Left forelimb (tissue), 1 donor: Measurements from ENCODE around the gene SEC14L5.
"Not testable (repeated sequence)": the region's sequence is repeated elsewhere in the genome, so short reads cannot be mapped to it uniquely, and the experiment has no call there.

Experiments used
- DNase-seq: peaks from one replicate; pipeline ENCODE4 v3.0.0-alpha.2; 2018; ENCODE audit warnings: low spot score

Gene SEC14L5

GRCh38 chr16:4951583-4951982, 6.5 kb upstream of the SEC14L5 start:
- not testable (repeated sequence) for DNase-seq

- DNase-seq = no peak
Observed at GRCh38 chr16:4954714-4955113, 3.4 kb upstream of the SEC14L5 start.

- DNase-seq = no peak
Observed at GRCh38 chr16:4957420-4957719, 760 bp upstream of the SEC14L5 start.

GRCh38 chr16:4958510-4959438, 644 bp downstream of the SEC14L5 start:
- no peak for DNase-seq

GRCh38 chr16:4960579-4960978, 2.4 kb downstream of the SEC14L5 start:
- DNase-seq = no peak

- DNase-seq = no peak
Observed at GRCh38 chr16:4962716-4963115, 4.6 kb downstream of the SEC14L5 start.

DNA sequence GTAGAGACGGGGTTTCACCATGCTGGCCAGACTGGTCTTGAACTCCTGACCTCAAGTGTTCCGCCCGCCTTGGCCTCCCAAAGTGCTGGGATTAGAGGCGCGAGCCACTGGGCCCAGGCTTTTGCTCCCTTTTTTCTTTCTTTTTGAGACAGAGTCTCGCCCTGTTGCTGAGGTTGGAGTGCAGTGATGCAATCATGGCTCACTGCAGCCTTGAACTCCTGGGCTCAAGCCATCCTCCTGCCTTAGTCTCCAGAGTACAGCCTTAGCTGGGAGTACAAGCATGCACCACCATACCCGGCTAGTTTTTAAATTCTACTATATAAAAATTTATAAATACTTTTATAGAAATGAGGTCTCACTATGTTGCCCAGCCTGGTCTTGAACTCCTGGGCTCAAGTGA, 5.4 kb downstream of the SEC14L5 start:
- not testable (repeated sequence) for DNase-seq

GRCh38 chr16:4966736-4967453, 8.8 kb downstream of the SEC14L5 start:
- no peak for DNase-seq

GRCh38 chr16:4968278-4968677, 10.1 kb downstream of the SEC14L5 start:
- not testable (repeated sequence) for DNase-seq

GRCh38 chr16:4968879-4969483, 10.9 kb downstream of the SEC14L5 start:
- no peak for DNase-seq

DNA sequence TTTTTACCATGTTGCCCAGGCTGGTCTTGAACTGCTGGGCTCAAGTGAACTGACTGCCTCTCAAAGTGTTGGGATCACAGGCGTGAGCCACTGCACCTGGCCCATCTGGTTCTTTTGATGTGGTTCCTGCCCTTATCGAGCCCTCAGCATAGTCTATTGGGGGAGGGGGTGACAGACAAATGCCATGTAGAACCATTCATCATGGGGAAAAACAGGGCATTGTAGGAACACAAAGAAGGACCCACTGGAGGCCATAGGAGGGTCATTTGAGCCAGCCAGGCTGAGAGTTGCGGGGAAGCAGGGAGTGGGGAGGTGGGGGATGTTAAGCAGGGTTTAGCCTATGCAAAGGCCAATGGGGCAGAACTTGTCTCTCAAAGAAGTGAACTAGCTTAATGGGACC, 11.9 kb downstream of the SEC14L5 start:
- no peak for DNase-seq

GRCh38 chr16:4972938-4973587, 14.9 kb downstream of the SEC14L5 start:
- DNase-seq = no peak

GRCh38 chr16:4976079-4976478, 17.9 kb downstream of the SEC14L5 start:
- DNase-seq = no peak

DNA sequence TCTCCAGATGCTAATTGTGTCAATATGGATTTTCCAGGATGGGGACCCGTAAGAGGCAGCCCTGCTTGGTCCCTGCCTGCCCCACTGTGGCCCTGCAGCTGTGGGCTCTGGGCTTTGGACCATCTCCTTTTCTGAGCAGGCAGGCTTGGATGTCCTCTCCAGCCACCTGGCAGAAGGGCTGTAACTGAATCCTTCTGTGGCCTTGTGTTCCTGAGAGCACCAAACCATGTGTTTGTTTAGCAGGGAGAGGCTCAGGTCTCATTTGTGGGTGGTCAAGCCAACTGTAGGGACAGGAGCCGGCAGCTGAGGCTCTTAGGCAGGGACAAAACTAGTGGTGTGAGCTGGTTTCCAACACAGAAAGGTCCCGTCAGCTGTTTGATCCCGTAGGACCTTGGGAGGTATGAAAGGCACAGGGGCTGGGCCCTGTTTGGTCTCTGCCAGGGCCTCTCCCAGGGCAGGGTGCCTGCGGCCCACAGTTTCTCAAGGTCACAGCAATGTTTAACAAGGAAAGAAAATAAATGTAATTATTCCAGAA, 18.5 kb downstream of the SEC14L5 start:
- DNase-seq = no peak

DNA sequence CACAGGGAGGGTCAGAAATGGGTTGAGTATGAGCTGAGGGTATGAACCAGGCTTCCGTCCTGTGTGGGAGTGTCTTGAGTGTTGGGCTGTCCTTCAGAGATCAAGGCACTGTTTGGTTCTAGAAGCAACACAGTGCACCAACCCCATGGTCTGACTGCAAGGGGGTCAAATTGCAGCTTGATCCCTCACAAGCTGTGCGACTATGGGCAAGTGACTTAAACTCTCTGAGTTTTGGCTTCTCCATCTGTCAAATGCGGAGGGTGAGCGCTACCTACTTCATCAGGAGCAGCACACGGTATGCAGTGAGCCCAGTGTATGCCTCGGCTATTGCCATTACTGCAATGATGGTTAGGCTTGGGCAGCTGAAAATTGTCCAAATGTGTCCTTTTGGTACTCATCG, 21.0 kb downstream of the SEC14L5 start:
- DNase-seq = no peak

DNA sequence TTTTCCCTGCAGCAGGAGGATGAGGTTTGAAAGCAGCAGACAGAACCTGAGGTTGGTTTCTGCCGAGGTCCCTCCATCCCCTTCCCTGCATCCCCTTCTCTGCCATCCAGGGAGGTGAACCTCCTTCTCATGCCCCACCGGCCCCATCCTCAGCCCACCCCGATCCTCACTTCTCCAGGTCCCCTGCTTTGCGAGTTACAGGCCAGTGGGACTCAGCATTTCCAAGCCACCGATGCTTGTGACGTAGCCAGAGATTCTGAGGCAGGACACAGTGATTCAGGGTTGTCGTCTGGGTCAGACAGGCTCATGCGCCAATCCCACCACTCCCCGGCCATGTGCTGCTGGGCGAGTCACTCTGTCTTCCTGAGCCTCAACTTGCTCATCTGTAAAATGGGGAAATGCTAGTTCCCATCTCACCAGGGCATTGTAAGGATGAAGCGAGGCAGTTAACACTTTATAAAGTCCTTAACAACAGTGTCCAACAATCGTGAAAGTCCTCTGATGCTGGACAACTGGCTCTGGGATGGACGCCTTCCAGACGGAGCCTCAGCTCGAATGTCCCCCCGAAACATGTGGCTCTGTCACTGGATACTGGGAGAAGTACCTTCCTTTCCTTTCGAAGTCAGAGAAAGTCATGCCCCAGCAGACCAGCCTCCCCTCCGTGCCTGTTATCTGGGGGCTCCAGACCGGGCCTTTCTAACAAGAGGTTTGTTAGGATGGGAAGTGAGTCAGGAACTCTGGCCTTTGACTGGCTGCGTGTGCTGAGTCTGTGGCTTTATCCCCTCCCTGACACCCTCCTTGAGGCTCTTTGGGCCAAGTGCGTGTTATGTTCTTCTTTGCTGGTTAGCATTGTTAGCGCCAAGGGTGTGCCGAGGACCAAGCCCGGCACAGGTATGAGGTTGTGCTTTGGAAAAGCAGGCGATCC, 21.9 kb downstream of the SEC14L5 start:
- DNase-seq = no peak

DNA sequence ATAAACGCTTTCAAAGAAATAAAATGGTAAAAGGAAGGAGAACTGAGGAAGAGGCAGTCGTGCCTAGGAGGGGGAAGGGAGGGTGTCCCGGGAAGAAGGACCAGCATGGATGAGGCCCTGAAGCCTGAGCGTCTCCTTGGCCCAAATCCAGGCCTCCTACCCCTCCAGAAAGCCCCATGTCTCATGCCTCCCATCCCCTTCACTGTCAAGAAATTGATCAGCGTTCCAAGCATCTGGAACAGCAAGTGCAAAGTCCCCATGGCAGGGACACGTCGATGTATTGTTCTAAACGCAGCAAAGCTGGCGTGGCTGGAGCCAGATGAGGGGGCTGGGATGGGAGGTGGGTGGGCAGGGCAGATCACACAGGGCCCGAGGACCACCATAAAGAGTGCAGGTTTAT, 22.6 kb downstream of the SEC14L5 start:
- DNase-seq = no peak

- no peak for DNase-seq
Observed at GRCh38 chr16:4981473-4981872, 23.3 kb downstream of the SEC14L5 start.

- no peak for DNase-seq
Observed at GRCh38 chr16:4982056-4982867, 24.1 kb downstream of the SEC14L5 start.
